Endothelial cell of umbilical vein (primary cell): ENCODE measurements around the gene ALG1L2.

ENCODE experiments used
- CTCF ChIP-seq, 2 donors: IDR thresholded peaks; 1 replicate in 1 of 2; 2 replicates in 1 of 2; pipeline ENCODE4 v1.5.1; 2011; ENCODE audit warnings: low read length in 2 of 2, mild to moderate bottlenecking in 2 of 2, moderate library complexity in 2 of 2, control low read depth in 1 of 2, inconsistent platforms in 1 of 2, low read depth in 1 of 2; ENCODE audit not compliant: insufficient read depth in 1 of 2; ENCODE audit errors: extremely low read depth in 1 of 2
- EZH2 ChIP-seq: IDR thresholded peaks from 2 replicates; pipeline ENCODE4 v1.6.1; 2012; ENCODE audit warnings: borderline replicate concordance, low read depth, mild to moderate bottlenecking, moderate library complexity, low read length, inconsistent platforms; ENCODE audit not compliant: severe bottlenecking
- FOS ChIP-seq: IDR thresholded peaks from 2 replicates; pipeline ENCODE4 v1.6.1; 2011; ENCODE audit warnings: mild to moderate bottlenecking, low read length, moderate library complexity, borderline replicate concordance; ENCODE audit not compliant: insufficient read depth
- JUN ChIP-seq: IDR thresholded peaks from 2 replicates; pipeline ENCODE4 v1.6.1; 2011; ENCODE audit warnings: borderline replicate concordance, low read depth; ENCODE audit not compliant: insufficient read length, insufficient read depth
- MAX ChIP-seq: IDR thresholded peaks from 2 replicates; pipeline ENCODE4 v1.6.1; 2011; ENCODE audit not compliant: insufficient read depth, insufficient read length
- MYC ChIP-seq: IDR thresholded peaks from one replicate; pipeline ENCODE4 v1.6.1; 2011; ENCODE audit warnings: mild to moderate bottlenecking, low read depth, low read length
- POLR2A ChIP-seq: IDR thresholded peaks from 2 replicates; pipeline ENCODE4 v1.6.1; 2012; ENCODE audit warnings: low read depth, mild to moderate bottlenecking, control low read depth, low read length
- POLR2AphosphoS5 ChIP-seq: IDR thresholded peaks from 2 replicates; pipeline ENCODE4 v1.6.1; 2012; ENCODE audit warnings: low read depth, mild to moderate bottlenecking, control low read depth, low read length, moderate library complexity; ENCODE audit not compliant: insufficient read depth

GRCh38 chr3:130073582-130073981 is 8.0 kb upstream of the ALG1L2 start:
- TF ChIP-seq CTCF (IDR thresholded peaks at IDR 0.05; ENCODE audit: extremely low read depth in 1 of 2, insufficient read depth in 1 of 2, low read depth in 1 of 2, low read length in 2 of 2) (no peak), FOS (no peak), POLR2A (no peak), JUN (no peak), EZH2 (no peak), MYC (no peak), POLR2AphosphoS5 (no peak), MAX (no peak)
